GM21390 (cell line): Measurements from ENCODE around the gene OVOL2.
"Not testable (repeated sequence)": the region's sequence is repeated elsewhere in the genome, so short reads cannot be mapped to it uniquely, and the experiment has no call there.

Experiments
- ATAC-seq: cut with Tn5 transposase; IDR thresholded peaks from one replicate; pipeline ENCODE4 v1.9.1; 2021; ENCODE audit not compliant: unreplicated experiment

Gene OVOL2

DNA sequence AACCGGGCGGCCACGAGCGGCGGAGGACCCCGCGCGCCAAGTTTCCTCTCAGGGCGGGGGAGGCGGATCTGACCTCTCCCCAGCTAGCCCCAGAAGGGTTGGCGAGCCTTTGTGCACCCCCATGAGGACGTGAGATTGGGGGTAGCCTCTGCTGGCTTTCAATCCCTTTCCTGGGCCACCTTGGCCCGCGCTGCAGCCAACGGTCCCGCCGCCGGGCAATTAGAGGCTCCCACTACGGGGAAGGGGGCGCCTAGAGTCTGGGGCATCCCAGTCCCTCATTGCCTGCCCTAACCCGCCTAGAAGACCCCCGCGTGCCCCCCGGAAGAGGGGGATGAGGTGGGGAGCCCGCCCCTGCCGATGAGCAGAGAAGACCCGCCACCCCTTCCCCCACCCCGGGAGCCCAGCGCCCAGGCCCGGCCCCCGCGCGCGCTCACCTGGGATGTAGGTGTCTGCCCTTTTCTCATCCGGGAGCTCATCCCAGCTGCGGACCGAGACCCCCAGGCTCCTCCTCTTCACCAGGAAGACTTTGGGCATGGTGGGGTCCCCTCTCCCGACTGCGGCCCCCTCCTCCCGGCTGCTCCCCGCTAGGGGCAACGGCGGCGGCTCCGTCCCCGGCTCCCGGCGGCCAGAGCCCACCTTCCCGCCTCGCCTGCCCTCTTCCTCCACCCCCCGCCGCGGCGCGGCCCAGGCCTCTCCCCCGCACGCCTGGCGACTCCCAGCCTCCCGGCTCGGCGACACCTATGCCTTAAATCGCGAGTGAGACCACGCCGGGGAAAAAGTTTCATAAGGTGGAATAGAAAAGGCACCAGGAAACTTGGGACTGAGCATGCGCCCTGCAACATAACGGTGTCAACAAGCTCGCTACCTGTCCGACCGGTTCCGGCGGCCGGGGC is at the start of gene OVOL2:
OVOL2 (minus strand) TSS at position 816 of the 893 bp plus-strand sequence; CDS start at position 534, 282 bp downstream.
- ATAC-seq: no peak

DNA sequence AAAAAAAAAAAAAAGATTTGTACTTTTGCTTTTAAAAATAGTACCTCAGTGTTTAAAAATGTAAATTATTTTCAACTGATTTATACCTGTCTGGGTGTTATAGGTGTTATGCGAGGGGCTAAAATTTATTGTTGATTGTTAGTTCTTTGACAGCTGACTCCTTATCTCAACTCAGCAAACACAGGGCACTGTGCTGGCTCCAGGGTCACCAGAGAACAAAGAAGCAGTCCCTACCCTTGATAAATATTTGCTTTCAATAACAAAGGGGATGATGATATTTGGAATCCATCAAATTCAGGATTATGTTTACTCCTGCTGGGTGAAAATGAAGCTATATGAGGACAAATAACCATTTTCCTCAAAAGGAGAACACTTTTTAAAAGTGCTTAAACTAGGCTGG is 45.8 kb upstream of the OVOL2 start:
- no peak for ATAC-seq

DNA sequence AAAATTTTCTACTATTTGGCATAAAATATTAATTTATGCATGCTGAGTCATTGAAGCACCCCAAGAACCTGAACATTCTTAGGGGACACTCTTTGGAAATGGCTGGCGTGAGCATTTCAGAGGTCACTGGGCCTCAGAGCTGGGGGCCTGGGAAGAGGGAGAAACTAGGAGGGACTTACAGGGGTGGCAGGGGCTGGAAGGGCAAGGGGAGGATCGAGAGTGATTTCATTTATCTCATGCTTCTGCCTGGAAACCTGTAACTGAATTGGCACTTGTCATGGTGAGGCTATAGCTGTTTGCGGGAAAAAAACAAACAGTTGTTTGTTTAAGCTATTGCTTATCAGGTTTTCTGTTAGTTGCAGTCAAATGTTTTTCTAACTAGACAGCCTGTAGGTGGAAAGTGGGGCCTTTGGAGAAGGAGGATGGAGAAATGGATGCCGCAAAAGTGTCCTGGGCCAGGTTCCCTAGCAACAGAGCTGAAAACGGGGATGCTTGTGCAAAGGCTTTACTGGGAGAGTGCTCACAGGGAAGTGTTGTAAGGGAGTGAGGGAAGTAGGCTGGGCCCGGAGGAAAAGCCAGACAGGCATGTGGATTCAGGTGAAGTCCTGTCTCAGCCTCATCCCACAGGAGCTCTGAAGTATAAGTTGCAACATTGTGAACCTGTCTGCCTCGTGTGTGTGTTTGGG is 43.6 kb upstream of the OVOL2 start:
- ATAC-seq: no peak

DNA sequence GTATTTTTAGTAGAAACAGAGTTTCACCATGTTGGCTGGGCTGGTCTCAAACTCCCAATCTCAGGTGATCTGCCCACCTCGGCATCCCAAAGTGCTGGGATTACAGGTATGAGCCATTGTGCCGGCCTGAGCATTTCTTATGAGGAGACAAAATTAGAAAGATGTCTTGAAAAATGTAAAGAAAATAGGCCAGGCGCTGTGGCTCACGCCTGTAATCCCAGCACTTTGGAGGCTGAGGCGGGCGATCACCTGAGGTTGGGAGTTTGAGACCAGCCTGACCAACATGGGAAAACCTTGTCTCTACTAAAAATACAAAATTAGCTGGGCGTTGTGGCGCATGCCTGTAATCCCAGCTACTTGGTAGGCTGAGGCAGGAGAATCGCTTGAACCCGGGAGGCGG is 42.9 kb upstream of the OVOL2 start:
- ATAC-seq: not testable (repeated sequence)

DNA sequence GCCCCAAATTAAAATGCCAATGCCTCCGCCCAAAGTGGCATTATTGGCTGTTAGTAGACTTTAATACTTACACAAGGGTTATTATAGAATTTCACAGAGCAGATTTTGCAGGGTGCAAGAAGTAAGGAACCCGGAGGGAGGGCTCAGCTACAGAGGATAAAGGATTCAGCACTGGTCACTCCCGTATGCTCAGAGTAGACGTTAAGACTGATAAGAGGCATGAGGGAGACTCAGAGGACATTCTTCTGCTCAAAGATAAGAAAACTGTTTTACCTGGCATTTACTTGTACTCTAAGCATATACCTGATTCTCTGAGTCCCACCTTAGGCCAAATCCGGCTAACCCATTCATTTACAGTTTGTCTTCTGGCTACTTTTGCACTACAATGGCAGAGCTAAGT is 36.5 kb upstream of the OVOL2 start:
- no peak for ATAC-seq

DNA sequence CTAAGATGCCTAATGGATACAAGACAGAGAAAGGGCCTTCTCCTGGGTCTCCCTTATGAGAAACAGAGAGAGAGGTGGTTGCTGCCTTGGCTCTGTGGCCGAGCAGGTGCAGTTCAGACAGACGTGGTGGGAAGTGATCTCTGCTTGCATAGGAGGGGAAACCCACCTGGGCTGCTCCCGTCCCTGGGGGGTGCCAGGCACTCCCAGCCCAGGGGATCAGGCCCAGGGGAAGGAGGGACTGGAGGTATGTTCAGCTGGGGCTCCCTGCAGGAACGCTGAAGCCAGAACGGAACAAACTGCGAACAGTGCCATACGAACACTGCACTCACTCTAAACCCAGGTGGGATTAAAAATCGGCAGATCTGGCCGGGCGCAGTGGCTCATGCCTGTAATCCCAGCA is 35.7 kb upstream of the OVOL2 start:
- ATAC-seq: no peak

DNA sequence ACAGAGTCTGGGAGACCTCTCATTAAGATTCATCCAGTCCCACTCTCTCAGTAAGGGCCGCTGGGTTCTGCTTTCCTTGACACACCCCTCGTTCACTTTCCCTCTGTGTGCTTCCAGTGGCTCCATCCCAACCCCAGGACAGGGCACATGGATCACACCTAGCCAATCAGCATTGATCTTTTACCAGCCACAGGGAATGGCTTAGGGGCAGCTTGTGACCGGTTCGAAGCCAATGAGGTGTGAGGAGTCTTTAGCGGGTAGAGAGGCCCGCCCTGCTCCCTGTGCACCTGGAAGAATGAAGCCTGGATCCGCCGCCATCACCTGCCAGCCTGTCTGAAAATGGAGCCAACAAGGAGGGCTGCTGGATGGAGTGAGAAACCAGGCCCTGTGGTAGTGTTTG is 35.2 kb upstream of the OVOL2 start:
- ATAC-seq: no peak

DNA sequence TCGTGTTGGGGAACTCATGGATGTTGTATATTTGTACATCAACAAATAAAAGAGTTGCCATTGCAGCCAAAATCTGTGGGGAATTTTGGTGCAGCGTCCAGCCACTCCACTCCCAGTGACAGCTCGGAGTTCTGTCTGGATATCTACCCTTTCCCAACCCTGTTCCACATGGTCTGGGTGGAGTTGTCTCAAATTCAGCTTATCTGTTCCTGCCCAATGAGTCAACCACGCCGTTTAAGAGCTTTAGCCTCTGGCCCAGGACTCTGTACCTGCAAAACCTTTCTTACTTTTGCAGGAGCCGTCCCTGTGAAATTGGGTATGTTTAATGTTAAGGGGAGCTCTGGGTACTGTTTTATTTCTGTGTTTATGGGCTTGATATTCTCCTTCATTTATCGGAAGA is 33.9 kb upstream of the OVOL2 start:
- ATAC-seq: no peak

DNA sequence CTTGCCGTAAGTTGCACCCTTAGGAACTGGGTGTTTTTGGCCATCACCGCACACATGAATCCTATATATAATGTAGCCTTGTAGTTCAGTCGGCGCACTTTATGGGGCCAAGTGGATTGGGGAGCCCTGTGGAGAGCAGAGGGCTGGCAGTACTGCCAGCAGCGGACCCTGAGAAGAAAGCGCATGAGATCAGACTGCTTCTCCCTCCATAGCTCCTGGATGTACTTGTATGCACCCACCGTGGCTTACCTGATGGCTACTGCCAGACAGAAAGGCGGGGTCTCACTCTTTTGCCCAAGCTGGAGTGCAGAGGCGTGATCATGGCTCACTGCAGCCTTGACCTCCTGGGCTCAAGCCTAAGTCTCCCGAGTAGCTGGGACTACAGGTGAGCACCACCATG is 32.8 kb upstream of the OVOL2 start:
- no peak for ATAC-seq

DNA sequence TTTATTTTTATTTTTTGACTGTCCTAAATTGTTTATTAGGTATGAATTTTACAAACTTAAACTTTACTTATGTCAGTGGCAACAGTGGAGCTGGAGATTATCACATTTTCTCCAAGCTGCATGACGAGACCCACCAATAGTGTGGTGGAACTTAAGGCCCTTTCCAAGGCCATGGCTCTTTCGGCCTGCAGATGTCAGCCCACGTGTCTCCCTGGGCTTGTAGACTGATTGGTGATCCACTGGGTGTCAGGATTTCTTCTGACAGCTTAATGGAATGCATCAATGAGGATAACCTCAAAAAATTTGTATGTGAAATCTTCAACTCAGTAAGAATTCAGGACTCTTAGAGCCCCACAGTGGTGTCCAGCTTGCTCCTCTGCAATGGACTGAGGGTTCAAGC is 32.3 kb upstream of the OVOL2 start:
- no peak for ATAC-seq

DNA sequence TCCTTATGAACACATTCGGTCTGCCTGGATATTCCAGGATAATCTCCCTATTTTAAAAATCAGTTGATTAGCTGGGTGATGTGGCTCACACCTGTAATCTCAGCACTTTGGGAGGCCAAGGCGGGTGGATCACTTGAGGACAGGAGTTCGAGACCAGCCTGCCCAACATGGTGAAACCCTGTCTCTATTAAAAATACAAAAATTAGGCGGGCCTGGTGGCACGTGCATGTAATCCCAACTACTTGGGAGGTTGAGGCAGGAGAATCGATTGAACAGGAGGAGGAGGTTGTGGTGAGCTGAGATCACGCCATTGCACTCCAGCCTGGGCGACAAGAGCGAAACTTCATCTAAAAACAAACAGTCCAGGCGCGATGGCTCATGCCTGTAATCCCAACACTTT is 31.1 kb upstream of the OVOL2 start:
- ATAC-seq: not testable (repeated sequence)

DNA sequence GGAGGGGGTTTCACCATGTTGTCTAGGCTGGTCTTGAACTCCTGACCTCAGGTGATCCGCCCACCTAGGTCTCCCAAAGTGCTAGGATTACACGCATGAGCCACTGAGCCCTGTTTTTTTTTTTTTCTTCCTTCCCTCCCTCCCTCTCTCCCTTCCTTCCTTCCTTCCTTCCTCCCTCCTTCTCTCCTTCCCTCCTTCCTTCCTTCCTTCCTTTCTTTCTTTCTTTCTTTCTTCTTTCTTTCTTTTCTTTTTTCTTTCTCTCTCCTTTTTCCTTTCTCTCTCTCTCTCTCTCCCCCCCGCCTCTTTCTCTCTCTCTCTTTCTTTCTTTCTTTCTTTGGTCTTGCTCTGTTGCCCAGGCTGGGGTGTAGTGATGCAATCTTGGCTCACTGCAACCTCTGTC is 30.6 kb upstream of the OVOL2 start:
- not testable (repeated sequence) for ATAC-seq

DNA sequence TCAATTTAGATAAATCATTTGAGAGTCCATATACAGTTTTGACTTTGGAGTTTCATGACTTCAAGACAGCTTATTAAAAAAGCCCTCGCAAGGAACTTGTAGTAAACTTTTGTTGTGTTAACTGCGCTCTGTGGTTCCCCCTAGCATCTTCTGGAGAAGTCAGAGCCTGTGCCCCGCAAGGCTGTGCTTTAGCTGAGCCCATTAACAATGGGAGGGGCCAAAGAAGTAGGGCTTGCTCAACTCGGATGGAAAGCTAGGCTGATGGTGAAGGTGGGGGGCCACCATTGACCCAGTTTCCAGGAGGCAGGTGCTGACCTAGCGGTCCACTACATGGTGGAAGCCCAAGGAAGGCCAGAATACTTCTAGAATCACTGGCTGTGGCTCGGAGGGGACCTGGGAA is 29.3 kb upstream of the OVOL2 start:
- ATAC-seq: no peak

DNA sequence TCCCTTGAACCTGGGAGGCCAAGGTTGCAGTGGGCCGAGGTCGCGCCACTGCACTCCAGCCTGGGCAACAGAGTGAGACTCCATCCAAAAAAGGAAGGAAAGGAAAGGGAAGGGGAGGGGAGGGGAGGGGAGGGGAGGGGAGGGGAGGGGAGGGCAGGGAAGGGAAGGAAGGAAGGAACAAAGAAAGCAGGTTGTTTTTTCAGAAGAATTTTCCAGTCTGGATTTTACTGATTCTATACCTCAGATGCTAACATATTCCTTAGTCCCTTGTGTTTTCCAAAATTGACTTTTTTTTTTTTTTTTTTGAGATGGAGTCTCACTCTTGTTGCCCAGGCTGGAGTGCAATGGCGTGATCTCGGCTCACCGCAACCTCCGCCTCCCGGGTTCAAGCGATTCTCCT is 23.1 kb upstream of the OVOL2 start:
- not testable (repeated sequence) for ATAC-seq

DNA sequence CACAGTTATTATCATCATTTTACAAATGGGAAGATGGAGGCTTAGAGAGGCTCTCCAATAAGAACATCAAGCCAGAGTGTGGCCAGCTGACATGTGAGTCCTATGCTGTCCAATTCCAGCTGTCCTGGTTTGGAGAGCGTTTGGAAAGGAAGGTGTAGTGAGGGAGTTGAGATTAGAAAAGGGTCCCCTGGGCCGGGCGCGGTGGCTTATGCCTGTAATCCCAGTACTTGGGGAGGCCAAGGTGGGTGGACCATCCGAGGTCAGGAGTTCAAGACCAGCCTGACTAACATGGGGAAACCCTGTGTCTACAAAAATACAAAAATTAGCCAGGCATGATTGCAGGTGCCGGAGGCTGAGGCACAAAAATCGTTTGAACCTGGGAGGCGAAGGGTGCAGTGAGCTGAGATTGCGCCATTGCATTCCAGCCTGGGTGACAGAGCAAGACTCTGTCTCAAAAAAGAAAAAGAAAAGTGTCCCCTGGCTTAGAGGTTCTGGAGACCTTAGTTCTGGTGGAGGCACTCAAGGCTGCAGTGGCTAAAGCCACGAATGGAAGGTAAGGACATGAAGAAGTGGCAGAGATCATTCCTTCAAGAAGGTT is 22.1 kb upstream of the OVOL2 start:
- no peak for ATAC-seq

DNA sequence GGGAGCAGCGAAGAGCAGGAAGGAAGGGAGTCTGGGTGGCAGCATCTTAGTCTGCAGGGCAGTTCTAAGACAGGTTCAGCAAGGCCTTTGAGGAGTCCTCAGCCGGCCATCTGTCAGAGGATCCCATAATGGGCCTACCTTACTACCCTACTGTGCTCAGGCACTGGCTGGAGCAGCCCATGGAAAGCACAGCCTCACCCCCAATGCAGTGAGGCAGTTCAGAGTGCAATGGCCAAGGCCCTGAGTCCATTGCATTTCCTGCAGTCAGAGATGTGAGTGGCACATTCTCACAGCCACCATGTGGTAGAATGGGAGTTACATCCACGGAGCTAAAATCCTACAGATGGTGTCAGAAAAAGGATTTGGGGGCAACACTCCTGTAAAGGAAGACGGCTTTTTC is 19.4 kb upstream of the OVOL2 start:
- no peak for ATAC-seq

DNA sequence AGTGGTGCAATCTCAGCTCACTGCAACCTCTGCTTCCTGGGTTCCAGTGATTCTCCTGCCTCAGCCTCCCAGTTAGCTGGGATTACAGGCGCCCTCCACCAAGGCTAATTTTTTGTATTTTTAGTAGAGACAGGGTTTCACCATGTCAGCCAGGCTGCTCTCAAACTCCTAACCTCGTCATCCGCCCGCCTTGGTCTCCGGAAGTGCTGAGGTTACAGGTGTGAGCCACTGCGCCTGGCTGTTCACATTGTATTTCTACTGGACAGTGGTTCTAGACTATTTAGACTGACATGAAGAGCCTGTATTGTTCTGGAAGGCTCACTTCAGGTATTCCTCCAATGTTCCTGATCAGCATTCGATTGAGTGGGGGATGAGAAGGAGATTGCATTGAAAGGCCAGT is 14.8 kb upstream of the OVOL2 start:
- no peak for ATAC-seq

DNA sequence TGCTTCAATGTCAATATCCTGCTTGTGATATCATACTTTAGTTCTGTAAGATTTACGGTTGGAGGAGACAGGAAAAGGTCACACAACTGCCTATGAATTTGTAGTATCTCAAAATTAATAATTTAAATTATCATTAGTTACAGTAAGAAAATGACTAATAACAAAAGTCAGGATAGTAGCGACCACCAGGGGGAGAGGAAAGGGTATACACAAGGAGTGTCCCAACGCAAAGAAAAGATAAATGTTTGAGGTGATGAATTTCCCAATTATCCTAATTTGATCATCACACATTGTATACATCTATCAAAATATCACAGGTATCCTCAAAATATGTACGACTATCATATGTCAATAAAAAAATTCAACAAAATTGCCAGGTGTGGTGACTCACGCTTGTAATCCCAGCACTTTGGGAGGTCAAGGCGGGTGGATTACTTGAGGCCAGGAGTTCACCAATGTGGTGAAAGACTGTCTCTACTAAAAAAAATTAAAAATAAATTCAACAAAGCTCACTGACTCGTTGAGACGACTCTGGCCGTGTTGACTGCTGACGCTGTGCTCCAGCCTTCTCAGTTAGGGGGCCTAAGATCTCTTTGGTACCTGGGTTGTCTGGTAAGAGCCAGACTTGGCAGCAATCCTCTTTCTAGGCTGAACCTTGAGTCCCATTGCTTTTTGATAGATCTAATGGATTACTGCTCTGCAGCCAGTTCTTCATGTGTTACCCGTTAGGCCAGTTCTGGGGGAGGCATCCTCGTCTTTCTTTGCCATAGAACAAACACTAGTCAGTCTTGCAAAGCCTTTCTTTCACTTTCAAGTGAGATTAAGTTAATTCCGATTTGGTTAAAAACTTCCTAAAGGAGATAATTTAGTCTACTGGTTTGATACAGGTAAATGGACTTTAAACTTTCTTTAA is 9.0 kb upstream of the OVOL2 start:
- ATAC-seq: no peak

DNA sequence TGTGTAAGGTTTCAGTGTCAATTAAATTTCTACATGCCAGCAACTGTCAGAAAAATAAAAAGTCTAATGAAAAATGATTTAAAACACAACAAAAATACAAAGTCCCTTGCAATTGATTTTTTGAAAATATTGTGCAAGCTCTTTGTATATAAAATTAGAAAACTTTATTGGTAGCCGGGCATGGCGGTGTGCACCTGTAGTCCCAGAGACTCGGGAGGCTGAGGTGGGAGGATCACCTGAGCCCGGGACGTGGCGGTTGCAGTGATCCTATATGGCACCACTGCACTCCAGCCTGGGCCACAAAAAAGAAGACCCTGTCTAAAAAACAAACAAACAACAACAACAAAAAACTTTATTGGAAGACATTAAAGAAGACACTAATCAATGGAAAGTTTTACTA is 6.0 kb upstream of the OVOL2 start:
- ATAC-seq: no peak

DNA sequence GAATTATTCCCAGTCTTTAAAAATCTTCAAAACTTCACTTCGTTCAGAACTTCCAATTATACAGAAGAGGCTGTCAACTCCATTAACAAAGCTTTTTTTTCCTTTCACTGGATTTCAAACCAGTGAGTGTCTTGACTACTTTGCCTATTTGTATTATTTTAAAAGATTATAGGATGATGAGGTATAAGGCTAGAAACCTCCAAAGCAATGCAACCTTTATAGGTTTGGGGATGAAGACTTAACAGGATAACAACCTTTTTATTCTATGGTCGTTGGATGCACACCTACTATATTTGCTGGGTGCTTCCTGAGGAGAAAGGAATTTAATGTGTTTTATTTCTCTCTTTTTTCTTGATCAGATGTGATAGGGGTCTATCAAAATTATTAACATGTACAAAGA is 1.9 kb upstream of the OVOL2 start:
- ATAC-seq: no peak
